Endometrium (tissue), 2 donors: ENCODE data around the gene QKI.

Source experiments
- FAIRE-seq: peaks from 2 replicates; lab custom pipeline; 2012; peaks lifted over from hg19 to GRCh38; lab: Jason Lieb, UNC
- donor health status: control.
- donor health status: control.

Gene QKI

DNA sequence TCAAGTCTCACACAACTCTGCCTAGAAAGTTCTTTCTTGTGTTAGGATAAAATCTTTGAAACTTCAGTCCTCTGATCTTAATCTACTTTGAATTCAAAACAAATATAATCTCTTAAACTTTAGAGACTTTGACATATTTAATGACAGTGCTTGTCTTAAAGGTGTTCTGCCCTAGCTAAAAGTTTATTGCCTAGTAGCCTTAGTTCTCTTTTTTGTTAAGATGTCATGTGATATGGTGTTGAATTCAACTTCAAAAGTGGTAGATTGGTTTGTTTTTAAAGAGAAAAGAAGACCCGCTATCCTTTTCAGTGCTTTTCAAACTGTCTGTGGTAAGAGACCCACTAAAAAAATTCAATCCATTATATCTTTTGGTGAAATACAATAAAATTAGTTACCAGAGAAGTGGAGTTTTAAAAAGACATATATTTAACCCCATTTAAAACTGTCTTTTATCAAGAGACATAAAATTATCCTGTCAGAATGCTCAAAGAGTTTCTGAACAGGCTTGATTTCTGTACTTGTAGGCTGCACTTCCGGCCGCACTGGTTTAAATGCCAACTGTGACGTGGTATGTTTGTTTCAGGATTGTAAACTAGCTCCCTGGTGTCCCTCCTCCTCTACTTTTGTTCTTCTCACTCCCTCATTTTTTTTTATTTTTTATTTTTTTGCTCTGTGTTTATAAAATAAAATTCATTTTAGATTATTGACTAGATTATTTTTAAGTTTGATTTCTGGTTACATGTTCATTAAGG, 76.5 kb downstream of the QKI start:
- FAIRE-seq: peak; percentile 92

DNA sequence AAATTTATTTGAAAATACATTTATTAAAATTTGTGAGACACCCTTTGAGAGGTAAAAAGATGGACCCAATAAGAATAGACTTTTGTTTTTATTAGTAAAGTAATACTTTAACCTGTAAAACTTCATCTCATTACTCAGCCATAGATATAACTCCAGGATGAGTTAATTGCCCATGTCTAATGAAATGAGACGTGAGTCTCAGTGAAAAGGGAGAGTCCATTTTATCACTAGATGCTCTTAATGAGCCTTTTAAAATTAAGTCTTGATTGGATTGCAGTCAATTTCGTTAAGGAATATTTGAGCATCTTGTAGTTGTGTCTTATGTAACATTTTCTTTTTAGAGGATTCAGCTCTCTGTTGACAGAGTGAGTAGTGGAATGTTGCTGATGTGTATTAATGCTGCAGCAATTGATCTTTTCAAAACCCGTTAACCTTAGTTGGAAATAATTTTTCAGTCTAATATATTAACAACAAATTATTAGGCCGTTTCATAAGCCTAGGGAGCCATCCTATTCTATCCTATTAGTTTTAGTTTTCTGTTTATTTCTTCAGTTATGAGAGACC, 77.3 kb downstream of the QKI start:
- FAIRE-seq: no peak

DNA sequence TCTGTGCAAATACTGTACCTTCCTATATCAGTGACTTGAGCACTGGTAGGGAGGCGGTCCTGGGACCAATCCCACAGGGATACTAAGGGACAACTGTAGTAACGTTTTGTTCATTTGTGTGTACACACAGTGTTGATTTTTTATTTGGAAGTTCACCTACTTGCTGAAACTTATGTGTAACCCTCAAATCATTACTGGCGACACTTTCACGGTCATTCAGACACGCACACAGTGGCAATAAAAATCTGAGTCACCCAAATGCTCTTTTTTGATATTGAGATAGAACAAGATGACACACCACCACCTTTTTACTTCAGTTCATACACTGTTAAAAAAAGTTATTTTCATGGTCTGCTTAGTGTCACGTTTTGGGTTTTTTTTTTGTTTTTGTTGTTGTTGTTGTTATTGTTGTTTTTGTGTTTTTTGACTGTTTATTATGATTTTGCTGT, 79.8 kb downstream of the QKI start:
- FAIRE-seq: no peak

DNA sequence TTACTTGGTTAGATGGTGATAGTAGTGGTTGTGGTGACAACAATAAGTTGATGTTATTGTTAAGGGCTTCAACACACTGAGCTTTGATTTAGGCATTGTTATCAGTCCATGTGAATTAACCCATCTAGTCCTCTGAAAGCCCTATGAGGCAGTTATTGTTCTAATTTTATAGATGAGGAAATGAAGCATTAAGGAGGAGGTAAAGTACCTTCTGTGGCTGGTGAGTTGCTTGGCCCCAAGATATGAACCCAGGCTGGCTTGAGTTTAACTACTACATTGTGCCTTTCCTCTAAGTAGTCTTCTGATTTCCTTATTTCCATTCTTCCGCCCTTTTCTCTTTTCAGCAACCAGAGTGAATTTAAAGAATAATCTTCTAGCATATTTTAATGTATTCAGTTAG, 81.7 kb downstream of the QKI start:
- FAIRE-seq: no peak

- no peak for FAIRE-seq
Measured at GRCh38 chr6:163500105-163500504, 85.6 kb downstream of the QKI start.

- FAIRE-seq: no peak
Measured at GRCh38 chr6:163501026-163501425, 86.5 kb downstream of the QKI start.

DNA sequence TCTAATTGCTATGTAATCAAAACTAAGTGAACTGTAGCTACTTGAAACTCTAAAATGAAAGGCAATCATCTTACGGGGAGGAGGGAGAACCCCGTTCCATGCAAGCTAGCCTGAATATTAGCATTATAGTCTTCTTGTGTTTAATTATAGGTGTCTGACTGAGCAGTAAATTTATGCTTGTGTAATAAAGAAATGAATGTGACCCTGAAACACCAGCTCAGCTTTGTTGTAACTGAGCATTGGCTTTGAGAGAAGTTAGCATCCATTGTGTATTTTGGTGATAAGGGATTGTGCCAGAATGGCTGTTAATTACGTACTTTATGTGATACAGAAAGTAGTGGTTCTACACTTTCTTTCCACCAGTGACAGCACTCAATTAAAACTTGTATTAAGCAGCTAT, 86.9 kb downstream of the QKI start:
- peak; percentile 15 for FAIRE-seq

- FAIRE-seq: no peak
Measured at GRCh38 chr6:163504984-163505640, 90.6 kb downstream of the QKI start.

- no peak for FAIRE-seq
Measured at GRCh38 chr6:163507965-163508364, 93.4 kb downstream of the QKI start.

GRCh38 chr6:163513003-163513402, 98.5 kb downstream of the QKI start:
- FAIRE-seq: no peak

DNA sequence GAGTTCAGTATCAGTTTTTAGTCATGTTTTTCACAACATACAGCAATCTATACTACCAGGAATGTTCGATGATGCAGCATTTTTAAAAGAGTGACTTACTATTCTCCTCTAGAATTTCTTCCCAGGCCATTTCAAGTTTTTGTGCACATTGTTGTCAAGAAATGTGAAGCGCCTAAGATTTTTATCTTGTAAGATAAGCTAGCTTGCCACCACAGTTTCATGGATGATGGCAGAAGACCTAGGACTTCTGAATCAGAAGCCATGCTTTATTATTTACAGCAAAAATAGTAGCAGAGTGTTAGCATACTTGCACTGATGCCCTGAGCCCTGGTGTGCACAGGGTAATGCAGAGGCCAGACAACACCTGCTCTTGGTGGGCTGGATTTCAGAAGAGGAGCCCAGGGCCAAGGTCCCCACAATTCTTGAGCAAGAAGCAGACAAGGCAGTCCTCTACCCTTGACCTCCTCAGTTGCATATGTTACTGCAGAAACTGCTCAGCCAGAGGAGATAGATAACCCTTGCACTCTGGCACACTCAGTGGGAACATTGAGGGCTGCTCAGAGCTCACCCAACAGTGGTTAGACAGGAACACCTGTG, 99.2 kb downstream of the QKI start:
- FAIRE-seq: no peak

- no peak for FAIRE-seq
Measured at GRCh38 chr6:163516908-163517307, 102.4 kb downstream of the QKI start.

GRCh38 chr6:163520956-163521355, 106.4 kb downstream of the QKI start:
- no peak for FAIRE-seq

- no peak for FAIRE-seq
Measured at GRCh38 chr6:163522033-163522432, 107.5 kb downstream of the QKI start.

GRCh38 chr6:163525926-163526325, 111.4 kb downstream of the QKI start:
- no peak for FAIRE-seq

DNA sequence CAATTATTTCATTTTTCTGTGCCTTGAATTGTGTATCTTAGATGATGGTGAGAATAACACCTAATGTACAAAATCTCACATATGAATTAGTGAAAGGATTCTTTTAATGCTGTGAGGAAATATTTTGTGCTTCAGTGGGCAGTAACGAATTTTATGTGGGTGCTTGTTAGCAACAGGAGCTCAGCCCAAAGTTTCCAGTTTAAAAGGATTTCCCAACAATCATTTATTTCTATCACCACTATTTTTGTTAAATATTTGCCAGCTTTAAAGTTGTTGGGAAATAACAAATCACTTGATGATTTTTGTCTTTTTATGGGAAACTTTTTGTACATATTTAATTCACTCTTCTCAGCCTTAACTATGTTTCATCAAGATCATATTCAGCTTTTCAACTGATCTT, 111.8 kb downstream of the QKI start:
- no peak for FAIRE-seq

DNA sequence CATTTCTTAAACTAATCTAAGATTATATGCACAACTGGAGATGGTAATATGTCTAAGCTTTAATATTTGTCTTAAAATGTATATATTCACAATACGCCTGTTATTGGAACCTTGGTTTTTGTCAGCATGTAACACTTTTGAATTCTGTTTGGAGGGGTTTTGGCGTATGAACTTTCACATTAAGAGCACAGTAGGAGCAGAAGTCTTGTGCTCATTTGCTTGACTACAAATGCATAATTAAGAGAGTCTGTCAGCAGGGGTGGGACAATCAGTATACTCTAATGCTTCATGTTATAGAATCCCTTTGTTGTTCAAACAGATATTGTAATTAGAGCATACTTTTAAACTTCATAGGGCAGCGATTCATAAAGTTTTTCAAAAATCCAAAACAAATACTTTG, 112.8 kb downstream of the QKI start:
- FAIRE-seq: no peak

DNA sequence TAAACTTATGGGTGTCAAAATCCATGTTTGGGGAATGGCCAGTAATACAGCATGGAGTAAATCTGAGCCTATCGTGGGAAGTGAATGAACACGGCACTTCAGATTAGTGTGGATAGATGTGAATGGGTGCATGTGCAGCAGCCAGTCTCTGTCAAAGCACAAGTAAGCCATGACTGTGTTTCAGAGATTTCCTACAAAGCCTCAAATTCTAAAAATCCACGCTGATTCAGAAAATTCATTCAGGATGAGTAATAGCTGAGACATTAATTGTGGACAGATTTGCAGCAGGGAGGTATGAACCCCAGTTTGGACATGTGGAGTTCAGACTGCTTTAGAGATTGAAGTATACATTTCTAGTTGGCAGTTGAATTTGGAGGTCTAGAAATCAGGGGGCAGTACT, 115.1 kb downstream of the QKI start:
- FAIRE-seq: no peak

GRCh38 chr6:163530406-163530805, 115.9 kb downstream of the QKI start:
- FAIRE-seq: no peak

- FAIRE-seq: no peak
Measured at GRCh38 chr6:163531122-163531521, 116.6 kb downstream of the QKI start.

- FAIRE-seq: no peak
Measured at GRCh38 chr6:163532526-163533078, 118.1 kb downstream of the QKI start.

DNA sequence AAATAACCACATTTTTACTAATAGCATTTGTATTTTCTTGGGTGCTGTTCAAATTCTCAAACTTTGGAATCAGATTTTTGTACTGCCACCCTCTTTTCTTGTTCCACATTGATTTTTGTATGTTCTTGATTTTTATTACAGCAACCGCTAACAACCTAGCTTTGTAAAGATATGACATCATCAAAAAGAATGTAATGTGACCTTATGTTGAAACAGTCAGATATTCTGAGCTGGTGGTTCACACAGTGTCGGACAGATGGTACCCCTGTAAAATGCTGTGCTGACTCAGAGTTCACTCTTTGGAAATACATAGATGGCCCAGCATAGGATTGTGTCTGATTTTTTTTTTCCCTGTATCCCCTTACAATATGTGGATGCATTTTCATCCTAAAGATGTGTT, 118.9 kb downstream of the QKI start:
- FAIRE-seq: peak; percentile 55

GRCh38 chr6:163536770-163537169, 122.3 kb downstream of the QKI start:
- no peak for FAIRE-seq
